ENCODE results near the gene KCNH4.

GRCh38 chr17:42181851-42182207 is 887 bp upstream of the KCNH4 start:
- TF ChIP-seq CTCF (IDR thresholded peaks at IDR 0.05) (no peak), POLR2A (IDR thresholded peaks at IDR 0.05) (no peak)

Measured in Peyer's patch (tissue), 4 donors.